CD4-positive, alpha-beta T cell treated with Interleukin-17A for 1 hour (primary cell): ENCODE measurements around the gene C20orf173.
"Not testable (repeated sequence)": the region's sequence is repeated elsewhere in the genome, so short reads cannot be mapped to it uniquely, and the experiment has no call there.

ENCODE experiments used
- DNase-seq: peaks from one replicate; pipeline ENCODE4 v3.0.0-alpha.2; 2020

C20orf173 gene

GRCh38 chr20:35544941-35545340 lies 15.5 kb upstream of the C20orf173 start:
- not testable (repeated sequence) for DNase-seq

- DNase-seq = no peak
Observed at GRCh38 chr20:35544436-35544835, 15.0 kb upstream of the C20orf173 start.

- no peak for DNase-seq
Observed at GRCh38 chr20:35542990-35543389, 13.5 kb upstream of the C20orf173 start.

GRCh38 chr20:35541783-35542662 lies 12.6 kb upstream of the C20orf173 start, which contains the start of gene ERGIC3:
Gene ERGIC3 (plus strand): TSS chr20:35542078. CDS start chr20:35542098, 20 bp downstream.
- peak; percentile 98 for DNase-seq

GRCh38 chr20:35541118-35541782 lies 11.8 kb upstream of the C20orf173 start:
- DNase-seq = no peak

- peak; percentile 8 for DNase-seq
Observed at GRCh38 chr20:35539756-35540212, 10.3 kb upstream of the C20orf173 start.

GRCh38 chr20:35527122-35527769 lies 2.2 kb downstream of the C20orf173 start:
- no peak for DNase-seq

GRCh38 chr20:35525639-35526038 lies 3.8 kb downstream of the C20orf173 start:
- DNase-seq = no peak

- DNase-seq = peak; percentile 31
Observed at GRCh38 chr20:35523298-35523888, 6.1 kb downstream of the C20orf173 start.

- no peak for DNase-seq
Observed at GRCh38 chr20:35518955-35519354, 10.5 kb downstream of the C20orf173 start.

- not testable (repeated sequence) for DNase-seq
Observed at GRCh38 chr20:35517767-35518166, 11.7 kb downstream of the C20orf173 start.

GRCh38 chr20:35517125-35517524 lies 12.3 kb downstream of the C20orf173 start:
- no peak for DNase-seq

- DNase-seq = no peak
Observed at GRCh38 chr20:35515949-35516645, 13.4 kb downstream of the C20orf173 start.

GRCh38 chr20:35515341-35515740 lies 14.1 kb downstream of the C20orf173 start:
- DNase-seq = no peak

- DNase-seq = no peak
Observed at GRCh38 chr20:35514371-35514932, 15.0 kb downstream of the C20orf173 start.

GRCh38 chr20:35511814-35512420 lies 17.5 kb downstream of the C20orf173 start:
- DNase-seq = peak; percentile 7

GRCh38 chr20:35510951-35511735 lies 18.3 kb downstream of the C20orf173 start:
- DNase-seq = no peak

- DNase-seq = no peak
Observed at GRCh38 chr20:35508493-35509218, 20.8 kb downstream of the C20orf173 start.

GRCh38 chr20:35506872-35507638 lies 22.4 kb downstream of the C20orf173 start:
- DNase-seq = no peak
